ENCODE measurements around the gene ASXL3.

GRCh38 chr18:33556846-33557245 is 21.2 kb upstream of the ASXL3 start:
- TF ChIP-seq, protein P1, sequence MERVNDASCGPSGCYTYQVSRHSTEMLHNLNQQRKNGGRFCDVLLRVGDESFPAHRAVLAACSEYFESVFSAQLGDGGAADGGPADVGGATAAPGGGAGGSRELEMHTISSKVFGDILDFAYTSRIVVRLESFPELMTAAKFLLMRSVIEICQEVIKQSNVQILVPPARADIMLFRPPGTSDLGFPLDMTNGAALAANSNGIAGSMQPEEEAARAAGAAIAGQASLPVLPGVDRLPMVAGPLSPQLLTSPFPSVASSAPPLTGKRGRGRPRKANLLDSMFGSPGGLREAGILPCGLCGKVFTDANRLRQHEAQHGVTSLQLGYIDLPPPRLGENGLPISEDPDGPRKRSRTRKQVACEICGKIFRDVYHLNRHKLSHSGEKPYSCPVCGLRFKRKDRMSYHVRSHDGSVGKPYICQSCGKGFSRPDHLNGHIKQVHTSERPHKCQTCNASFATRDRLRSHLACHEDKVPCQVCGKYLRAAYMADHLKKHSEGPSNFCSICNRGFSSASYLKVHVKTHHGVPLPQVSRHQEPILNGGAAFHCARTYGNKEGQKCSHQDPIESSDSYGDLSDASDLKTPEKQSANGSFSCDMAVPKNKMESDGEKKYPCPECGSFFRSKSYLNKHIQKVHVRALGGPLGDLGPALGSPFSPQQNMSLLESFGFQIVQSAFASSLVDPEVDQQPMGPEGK (CRISPR knock-in tag; IDR thresholded peaks at IDR 0.05; ENCODE audit: borderline replicate concordance): no peak
- TF ChIP-seq ZFP3 (CRISPR knock-in tag; IDR thresholded peaks at IDR 0.05) (no peak), TOX (CRISPR knock-in tag; IDR thresholded peaks at IDR 0.05; ENCODE audit: borderline replicate concordance) (no peak), GLIS3 (CRISPR knock-in tag; IDR thresholded peaks at IDR 0.05) (no peak), SNAI2 (CRISPR knock-in tag; IDR thresholded peaks at IDR 0.05) (no peak), CSDC2 (CRISPR knock-in tag; IDR thresholded peaks at IDR 0.05) (no peak)
